RWPE1 (cell line): ENCODE results near the gene FCER1G.
A peak's percentile ranks its signal among the peaks of the same experiment; 100 is the strongest.

Experiments
- CTCF ChIA-PET: fragments of 350-600 bp; sonication (Branson Sonifier 250); formaldehyde crosslinking; extraction: SDS; loops from one replicate; lab custom pipeline; 2021; lab: Yijun Ruan, JAX
- POLR2A ChIA-PET: fragments of 400-600 bp; formaldehyde crosslinking; extraction: SDS; loops from one replicate; lab custom pipeline; 2020; ENCODE audit warnings: antibody characterized with exemption; ENCODE audit not compliant: low non-redundant PET; lab: Yijun Ruan, JAX
- DNase-seq: peaks from one replicate; pipeline ENCODE4 v3.0.0; 2012; ENCODE audit warnings: low spot score
- H3K27ac ChIP-seq: fragments of 450-650 bp; 2 replicates; pipeline ENCODE4 v1.5.1; 2017
- CTCF ChIP-seq: fragments of 450-650 bp; conservative IDR thresholded peaks from 2 replicates; pipeline ENCODE4 v1.5.1; 2017; ENCODE audit warnings: low read depth, mild to moderate bottlenecking

Gene FCER1G

GRCh38 chr1:161230762-161231161 lies 15.7 kb downstream of the FCER1G start:
- no peak for DNase-seq
- ChIA-PET POLR2A (no interaction called here), CTCF (interaction anchor here (0.6 to 1.4 kb wide), 4 partner anchors 32 to 151 kb away, joined by 3 to 4 read pairs (median 3); no protein-coding TSS in a partner anchor)
- no peak for TF ChIP-seq CTCF
- 0 out of 2 replicates have a peak overlapping the region, but pooled peaks have one; percentile 11 for H3K27ac ChIP-seq

- ChIA-PET CTCF (no interaction called here), POLR2A (no interaction called here)
- no peak for DNase-seq
- no peak overlapping the region for H3K27ac ChIP-seq
- no peak for TF ChIP-seq CTCF
Measured at GRCh38 chr1:161233102-161233501, 18.0 kb downstream of the FCER1G start.

- no peak for TF ChIP-seq CTCF
- DNase-seq = no peak
- POLR2A ChIA-PET = no interaction called here
- H3K27ac ChIP-seq = no peak overlapping the region
- CTCF ChIA-PET = interaction anchor here (0.5 to 1.4 kb wide), 6 partner anchors 8 to 146 kb away, joined by 3 to 7 read pairs (median 4); partner anchors contain the start of gene TOMM40L
Measured at GRCh38 chr1:161235957-161236775, 21.1 kb downstream of the FCER1G start.

GRCh38 chr1:161238039-161238473 lies 23.0 kb downstream of the FCER1G start, which contains the start of gene NR1I3:
NR1I3 (minus strand) TSS chr1:161238203; CDS start chr1:161236565, 1,638 bp downstream.
- no peak for DNase-seq
- no peak within 1 kb of the TSS for H3K27ac ChIP-seq
- TF ChIP-seq CTCF = no peak
- CTCF ChIA-PET = no interaction called here
- POLR2A ChIA-PET = no interaction called here

- DNase-seq = no peak
- ChIA-PET POLR2A (no interaction called here), CTCF (interaction anchor here (0.6 to 1.6 kb wide), 2 partner anchors 18 to 50 kb away, joined by 3 read pairs; no protein-coding TSS in a partner anchor)
- TF ChIP-seq CTCF = no peak
- no peak overlapping the region for H3K27ac ChIP-seq
Measured at GRCh38 chr1:161241682-161242081, 26.6 kb downstream of the FCER1G start.

GRCh38 chr1:161242313-161242712 lies 27.2 kb downstream of the FCER1G start:
- no peak overlapping the region for H3K27ac ChIP-seq
- no peak for TF ChIP-seq CTCF
- CTCF ChIA-PET = interaction anchor here (0.6 to 0.8 kb wide), 2 partner anchors 17 to 27 kb away, joined by 3 read pairs; no protein-coding TSS in a partner anchor
- DNase-seq = no peak
- POLR2A ChIA-PET = no interaction called here
